GM23338 (cell line): ENCODE measurements around the gene POLG2. TPM values are rescaled to one million over a fixed set of nuclear protein-coding genes. Genes with fewer than 3 reads are reported as not detected.

ENCODE experiments used
- ATAC-seq: fragments of 200-7000 bp; cut with Tn5 transposase; 3 replicates; pipeline ENCODE4 v1.9.1; 2020
- DNase-seq: peaks from one replicate; pipeline ENCODE4 v3.0.0-alpha.2; 2015; ENCODE audit warnings: low spot score
- H2AFZ ChIP-seq: fragments of 200-600 bp; sonication (generic); 2 replicates; pipeline ENCODE4 v1.8.0; 2016; ENCODE audit warnings: antibody characterized with exemption, mild to moderate bottlenecking, moderate library complexity
- H3F3A ChIP-seq: fragments of 200-600 bp; sonication (generic); replicated peaks from 2 replicates; pipeline ENCODE4 v1.8.0; 2017; ENCODE audit warnings: antibody characterized with exemption, mixed run types, low read depth
- H3K27ac ChIP-seq: fragments of 200-600 bp; sonication (generic); 2 replicates; pipeline ENCODE4 v1.6.1; 2016; ENCODE audit warnings: low read depth
- H3K27me3 ChIP-seq: fragments of 200-600 bp; sonication (generic); 2 replicates; pipeline ENCODE4 v1.8.0; 2016; ENCODE audit warnings: mild to moderate bottlenecking, mixed run types, moderate library complexity; ENCODE audit not compliant: insufficient read depth
- H3K36me3 ChIP-seq: fragments of 200-600 bp; sonication (generic); 2 replicates; pipeline ENCODE4 v1.8.0; 2016; ENCODE audit warnings: mild to moderate bottlenecking; ENCODE audit not compliant: insufficient read depth
- H3K4me1 ChIP-seq: fragments of 200-600 bp; sonication (generic); 2 replicates; pipeline ENCODE4 v1.8.0; 2016; ENCODE audit warnings: mild to moderate bottlenecking, moderate library complexity; ENCODE audit not compliant: insufficient read depth
- H3K4me2 ChIP-seq: fragments of 200-600 bp; sonication (generic); 2 replicates; pipeline ENCODE4 v1.7.1; 2017; ENCODE audit warnings: mixed run types
- H3K4me3 ChIP-seq: fragments of 200-600 bp; sonication (generic); 2 replicates; pipeline ENCODE4 v1.6.1; 2016; ENCODE audit warnings: mixed run types
- H3K79me2 ChIP-seq: fragments of 200-600 bp; sonication (generic); replicated peaks from 2 replicates; pipeline ENCODE4 v1.8.0; 2017; ENCODE audit warnings: mild to moderate bottlenecking; ENCODE audit not compliant: insufficient read depth
- H3K9me2 ChIP-seq: fragments of 200-600 bp; sonication (generic); 2 replicates; pipeline ENCODE4 v1.8.0; 2017; ENCODE audit not compliant: insufficient read depth
- H4K20me1 ChIP-seq: fragments of 200-600 bp; sonication (generic); replicated peaks from 2 replicates; pipeline ENCODE4 v1.8.0; 2017; ENCODE audit warnings: mild to moderate bottlenecking; ENCODE audit not compliant: insufficient read depth
- H3K27ac Mint-ChIP-seq: 2 replicates; pipeline ENCODE4 v1.8.0; 2020; ENCODE audit warnings: inconsistent platforms, mild to moderate bottlenecking, moderate library complexity, mixed read lengths
- H3K27me3 Mint-ChIP-seq: 3 replicates; pipeline ENCODE4 v1.8.0; 2022; ENCODE audit warnings: low read depth, mild to moderate bottlenecking, moderate library complexity, mixed read lengths, inconsistent platforms; ENCODE audit not compliant: insufficient read depth, poor library complexity
- H3K36me3 Mint-ChIP-seq: 3 replicates; pipeline ENCODE4 v1.8.0; 2021; ENCODE audit warnings: low read depth, mild to moderate bottlenecking, inconsistent platforms, moderate library complexity, mixed read lengths
- H3K4me1 Mint-ChIP-seq: 3 replicates; pipeline ENCODE4 v1.8.0; 2020; ENCODE audit warnings: mild to moderate bottlenecking, inconsistent platforms, mixed read lengths
- H3K4me3 Mint-ChIP-seq: 3 replicates; pipeline ENCODE4 v1.8.0; 2021; ENCODE audit warnings: moderate library complexity, mild to moderate bottlenecking, inconsistent platforms, mixed read lengths
- H3K9me3 Mint-ChIP-seq: 3 replicates; pipeline ENCODE4 v1.8.0; 2020; ENCODE audit warnings: moderate library complexity, mild to moderate bottlenecking, inconsistent platforms, mixed read lengths
- CREB1 ChIP-seq: fragments of 250-450 bp; sonication (Bioruptor Pico); IDR thresholded peaks from 2 replicates; pipeline ENCODE4 v1.5.0; 2020; ENCODE audit warnings: low read depth, mild to moderate bottlenecking, moderate library complexity
- EZH2 ChIP-seq: fragments of 200-600 bp; sonication (generic); IDR thresholded peaks from one replicate; pipeline ENCODE4 v1.8.0; 2017; ENCODE audit warnings: antibody characterized with exemption, mild to moderate bottlenecking, low read depth; ENCODE audit not compliant: unreplicated experiment
- EZH2phosphoT487 ChIP-seq: fragments of 200-600 bp; sonication (generic); IDR thresholded peaks from one replicate; pipeline ENCODE4 v1.8.1; 2018; ENCODE audit warnings: antibody characterized with exemption; ENCODE audit not compliant: unreplicated experiment
- JUNB ChIP-seq: IDR thresholded peaks from one replicate; pipeline ENCODE4 v1.6.1; 2016; ENCODE audit warnings: antibody characterized with exemption; ENCODE audit not compliant: unreplicated experiment
- NANOG ChIP-seq: IDR thresholded peaks from 2 replicates; pipeline ENCODE4 v1.6.1; 2016; ENCODE audit warnings: antibody characterized with exemption, borderline replicate concordance
- POLR2AphosphoS5 ChIP-seq: IDR thresholded peaks from 2 replicates; pipeline ENCODE4 v1.6.1; 2016; ENCODE audit warnings: antibody characterized with exemption, low read depth
- STAT1 ChIP-seq: IDR thresholded peaks from one replicate; pipeline ENCODE4 v1.6.1; 2016; ENCODE audit warnings: antibody characterized with exemption; ENCODE audit not compliant: unreplicated experiment
- ZNF114 ChIP-seq: fragments of 250-450 bp; sonication (Bioruptor Pico); IDR thresholded peaks from 2 replicates; pipeline ENCODE4 v1.5.0; 2020; ENCODE audit warnings: mild to moderate bottlenecking, moderate library complexity
- ZNF331 ChIP-seq: fragments of 250-450 bp; sonication (Bioruptor Pico); IDR thresholded peaks from 2 replicates; pipeline ENCODE4 v1.5.0; 2020; ENCODE audit warnings: low read depth, mild to moderate bottlenecking, moderate library complexity
- polyA plus RNA-seq: library from polyadenylated mRNA; unstranded; fragments of >200 nt; fragmentation: Nextera tagmentation; extraction: Ambion mirVana; gene quantifications from 2 replicates; pipeline ENCODE4 v1.2.1, GENCODE V29; 2016
- total RNA-seq: library from RNA; depleted of rRNA; stranded (reverse); fragments of >200 nt; shearing (Covaris generic); gene quantifications from 2 replicates; pipeline ENCODE4 v1.2.3, GENCODE V29; 2014
- TF ChIP-seq, protein P1 (sequence below): IDR thresholded peaks from 2 replicates; pipeline ENCODE4 v1.6.1; 2016; ENCODE audit warnings: antibody characterized with exemption
- TF ChIP-seq, protein P2 (sequence below), 2 experiments: fragments of 200-600 bp in 1 of 2; sonication (generic) in 1 of 2; conservative IDR thresholded peaks; 2 replicates each; pipeline versions ENCODE4 v1.5.1 to v1.6.1; 2016 to 2017; ENCODE audit warnings: antibody characterized with exemption in 2 of 2, low read depth in 2 of 2, mild to moderate bottlenecking in 2 of 2, moderate library complexity in 1 of 2
- TF ChIP-seq, protein P3 (sequence below): fragments of 250-450 bp; sonication (Bioruptor Pico); IDR thresholded peaks from 2 replicates; pipeline ENCODE4 v1.5.0; 2020; ENCODE audit warnings: mild to moderate bottlenecking, moderate library complexity
- TF ChIP-seq, protein P4 (sequence below): IDR thresholded peaks from one replicate; pipeline ENCODE4 v1.6.1; 2018; ENCODE audit warnings: antibody characterized with exemption; ENCODE audit not compliant: unreplicated experiment

POLG2 gene
- total and polyA plus RNA-seq, 2 experiments from 2014 or later = 20.2 to 28.0 TPM

DNA sequence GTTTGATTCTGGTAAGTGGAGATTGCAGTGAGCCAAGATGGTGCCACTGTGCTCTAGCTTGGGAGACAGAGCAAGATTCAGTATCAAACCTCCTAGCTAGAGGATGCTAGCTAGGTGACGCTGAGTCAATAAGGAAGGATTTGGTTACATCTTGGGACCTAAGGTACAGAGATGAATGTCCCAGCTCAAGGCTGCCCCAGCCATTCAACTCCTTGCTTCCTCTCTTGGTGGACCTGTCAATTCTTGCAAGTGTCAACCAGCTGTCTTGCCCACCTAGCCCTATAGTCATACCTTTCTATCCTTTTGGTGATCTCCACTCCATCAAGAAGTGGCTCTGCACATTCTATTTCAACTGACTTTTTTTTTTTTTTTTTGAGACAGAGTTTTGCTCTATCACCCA is 49.3 kb downstream of the POLG2 start:
- no peak overlapping the region for H3K4me3 ChIP-seq
- H3K27ac ChIP-seq = no peak overlapping the region
- H4K20me1 ChIP-seq = no peaks in the 10 kb centered on the region
- ATAC-seq (no peak), DNase-seq (no peak)
- Mint-ChIP-seq H3K9me3 (no peaks in the 10 kb centered on the region; the same call in 1 of the 3 replicates), H3K36me3 (no peaks in the 10 kb centered on the region), H3K27me3 (peaks cover 2% of the 10 kb centered on the region), H3K4me3 (no peak overlapping the region), H3K4me1 (peaks cover 2% of the 10 kb centered on the region; the same call in 1 of the 3 replicates), H3K27ac (no peak overlapping the region)
- H3K4me1 ChIP-seq = no peaks in the 10 kb centered on the region
- no peaks in the 10 kb centered on the region for H3K27me3 ChIP-seq
- TF ChIP-seq EZH2 (no peak), ZNF331 (no peak), POLR2AphosphoS5 (no peak), CREB1 (CRISPR knock-in tag) (no peak), ZNF114 (no peak), EZH2phosphoT487 (no peak), JUNB (no peak), STAT1 (no peak), NANOG (no peak)
- TF ChIP-seq, protein P1, sequence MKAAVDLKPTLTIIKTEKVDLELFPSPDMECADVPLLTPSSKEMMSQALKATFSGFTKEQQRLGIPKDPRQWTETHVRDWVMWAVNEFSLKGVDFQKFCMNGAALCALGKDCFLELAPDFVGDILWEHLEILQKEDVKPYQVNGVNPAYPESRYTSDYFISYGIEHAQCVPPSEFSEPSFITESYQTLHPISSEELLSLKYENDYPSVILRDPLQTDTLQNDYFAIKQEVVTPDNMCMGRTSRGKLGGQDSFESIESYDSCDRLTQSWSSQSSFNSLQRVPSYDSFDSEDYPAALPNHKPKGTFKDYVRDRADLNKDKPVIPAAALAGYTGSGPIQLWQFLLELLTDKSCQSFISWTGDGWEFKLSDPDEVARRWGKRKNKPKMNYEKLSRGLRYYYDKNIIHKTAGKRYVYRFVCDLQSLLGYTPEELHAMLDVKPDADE = no peak
- TF ChIP-seq, protein P2, sequence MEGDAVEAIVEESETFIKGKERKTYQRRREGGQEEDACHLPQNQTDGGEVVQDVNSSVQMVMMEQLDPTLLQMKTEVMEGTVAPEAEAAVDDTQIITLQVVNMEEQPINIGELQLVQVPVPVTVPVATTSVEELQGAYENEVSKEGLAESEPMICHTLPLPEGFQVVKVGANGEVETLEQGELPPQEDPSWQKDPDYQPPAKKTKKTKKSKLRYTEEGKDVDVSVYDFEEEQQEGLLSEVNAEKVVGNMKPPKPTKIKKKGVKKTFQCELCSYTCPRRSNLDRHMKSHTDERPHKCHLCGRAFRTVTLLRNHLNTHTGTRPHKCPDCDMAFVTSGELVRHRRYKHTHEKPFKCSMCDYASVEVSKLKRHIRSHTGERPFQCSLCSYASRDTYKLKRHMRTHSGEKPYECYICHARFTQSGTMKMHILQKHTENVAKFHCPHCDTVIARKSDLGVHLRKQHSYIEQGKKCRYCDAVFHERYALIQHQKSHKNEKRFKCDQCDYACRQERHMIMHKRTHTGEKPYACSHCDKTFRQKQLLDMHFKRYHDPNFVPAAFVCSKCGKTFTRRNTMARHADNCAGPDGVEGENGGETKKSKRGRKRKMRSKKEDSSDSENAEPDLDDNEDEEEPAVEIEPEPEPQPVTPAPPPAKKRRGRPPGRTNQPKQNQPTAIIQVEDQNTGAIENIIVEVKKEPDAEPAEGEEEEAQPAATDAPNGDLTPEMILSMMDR (conservative IDR thresholded peaks at IDR 0.05; ENCODE audit: low read depth in 2 of 2) = no peak
- TF ChIP-seq, protein P3, sequence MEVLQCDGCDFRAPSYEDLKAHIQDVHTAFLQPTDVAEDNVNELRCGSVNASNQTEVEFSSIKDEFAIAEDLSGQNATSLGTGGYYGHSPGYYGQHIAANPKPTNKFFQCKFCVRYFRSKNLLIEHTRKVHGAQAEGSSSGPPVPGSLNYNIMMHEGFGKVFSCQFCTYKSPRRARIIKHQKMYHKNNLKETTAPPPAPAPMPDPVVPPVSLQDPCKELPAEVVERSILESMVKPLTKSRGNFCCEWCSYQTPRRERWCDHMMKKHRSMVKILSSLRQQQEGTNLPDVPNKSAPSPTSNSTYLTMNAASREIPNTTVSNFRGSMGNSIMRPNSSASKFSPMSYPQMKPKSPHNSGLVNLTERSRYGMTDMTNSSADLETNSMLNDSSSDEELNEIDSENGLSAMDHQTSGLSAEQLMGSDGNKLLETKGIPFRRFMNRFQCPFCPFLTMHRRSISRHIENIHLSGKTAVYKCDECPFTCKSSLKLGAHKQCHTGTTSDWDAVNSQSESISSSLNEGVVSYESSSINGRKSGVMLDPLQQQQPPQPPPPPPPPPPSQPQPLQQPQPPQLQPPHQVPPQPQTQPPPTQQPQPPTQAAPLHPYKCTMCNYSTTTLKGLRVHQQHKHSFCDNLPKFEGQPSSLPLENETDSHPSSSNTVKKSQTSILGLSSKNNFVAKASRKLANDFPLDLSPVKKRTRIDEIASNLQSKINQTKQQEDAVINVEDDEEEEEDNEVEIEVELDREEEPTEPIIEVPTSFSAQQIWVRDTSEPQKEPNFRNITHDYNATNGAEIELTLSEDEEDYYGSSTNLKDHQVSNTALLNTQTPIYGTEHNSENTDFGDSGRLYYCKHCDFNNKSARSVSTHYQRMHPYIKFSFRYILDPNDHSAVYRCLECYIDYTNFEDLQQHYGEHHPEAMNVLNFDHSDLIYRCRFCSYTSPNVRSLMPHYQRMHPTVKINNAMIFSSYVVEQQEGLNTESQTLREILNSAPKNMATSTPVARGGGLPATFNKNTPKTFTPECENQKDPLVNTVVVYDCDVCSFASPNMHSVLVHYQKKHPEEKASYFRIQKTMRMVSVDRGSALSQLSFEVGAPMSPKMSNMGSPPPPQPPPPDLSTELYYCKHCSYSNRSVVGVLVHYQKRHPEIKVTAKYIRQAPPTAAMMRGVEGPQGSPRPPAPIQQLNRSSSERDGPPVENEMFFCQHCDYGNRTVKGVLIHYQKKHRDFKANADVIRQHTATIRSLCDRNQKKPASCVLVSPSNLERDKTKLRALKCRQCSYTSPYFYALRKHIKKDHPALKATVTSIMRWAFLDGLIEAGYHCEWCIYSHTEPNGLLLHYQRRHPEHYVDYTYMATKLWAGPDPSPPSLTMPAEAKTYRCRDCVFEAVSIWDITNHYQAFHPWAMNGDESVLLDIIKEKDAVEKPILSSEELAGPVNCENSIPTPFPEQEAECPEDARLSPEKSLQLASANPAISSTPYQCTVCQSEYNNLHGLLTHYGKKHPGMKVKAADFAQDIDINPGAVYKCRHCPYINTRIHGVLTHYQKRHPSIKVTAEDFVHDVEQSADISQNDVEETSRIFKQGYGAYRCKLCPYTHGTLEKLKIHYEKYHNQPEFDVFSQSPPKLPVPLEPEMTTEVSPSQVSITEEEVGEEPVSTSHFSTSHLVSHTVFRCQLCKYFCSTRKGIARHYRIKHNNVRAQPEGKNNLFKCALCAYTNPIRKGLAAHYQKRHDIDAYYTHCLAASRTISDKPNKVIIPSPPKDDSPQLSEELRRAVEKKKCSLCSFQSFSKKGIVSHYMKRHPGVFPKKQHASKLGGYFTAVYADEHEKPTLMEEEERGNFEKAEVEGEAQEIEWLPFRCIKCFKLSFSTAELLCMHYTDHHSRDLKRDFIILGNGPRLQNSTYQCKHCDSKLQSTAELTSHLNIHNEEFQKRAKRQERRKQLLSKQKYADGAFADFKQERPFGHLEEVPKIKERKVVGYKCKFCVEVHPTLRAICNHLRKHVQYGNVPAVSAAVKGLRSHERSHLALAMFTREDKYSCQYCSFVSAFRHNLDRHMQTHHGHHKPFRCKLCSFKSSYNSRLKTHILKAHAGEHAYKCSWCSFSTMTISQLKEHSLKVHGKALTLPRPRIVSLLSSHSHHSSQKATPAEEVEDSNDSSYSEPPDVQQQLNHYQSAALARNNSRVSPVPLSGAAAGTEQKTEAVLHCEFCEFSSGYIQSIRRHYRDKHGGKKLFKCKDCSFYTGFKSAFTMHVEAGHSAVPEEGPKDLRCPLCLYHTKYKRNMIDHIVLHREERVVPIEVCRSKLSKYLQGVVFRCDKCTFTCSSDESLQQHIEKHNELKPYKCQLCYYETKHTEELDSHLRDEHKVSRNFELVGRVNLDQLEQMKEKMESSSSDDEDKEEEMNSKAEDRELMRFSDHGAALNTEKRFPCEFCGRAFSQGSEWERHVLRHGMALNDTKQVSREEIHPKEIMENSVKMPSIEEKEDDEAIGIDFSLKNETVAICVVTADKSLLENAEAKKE = no peak
- TF ChIP-seq, protein P4, sequence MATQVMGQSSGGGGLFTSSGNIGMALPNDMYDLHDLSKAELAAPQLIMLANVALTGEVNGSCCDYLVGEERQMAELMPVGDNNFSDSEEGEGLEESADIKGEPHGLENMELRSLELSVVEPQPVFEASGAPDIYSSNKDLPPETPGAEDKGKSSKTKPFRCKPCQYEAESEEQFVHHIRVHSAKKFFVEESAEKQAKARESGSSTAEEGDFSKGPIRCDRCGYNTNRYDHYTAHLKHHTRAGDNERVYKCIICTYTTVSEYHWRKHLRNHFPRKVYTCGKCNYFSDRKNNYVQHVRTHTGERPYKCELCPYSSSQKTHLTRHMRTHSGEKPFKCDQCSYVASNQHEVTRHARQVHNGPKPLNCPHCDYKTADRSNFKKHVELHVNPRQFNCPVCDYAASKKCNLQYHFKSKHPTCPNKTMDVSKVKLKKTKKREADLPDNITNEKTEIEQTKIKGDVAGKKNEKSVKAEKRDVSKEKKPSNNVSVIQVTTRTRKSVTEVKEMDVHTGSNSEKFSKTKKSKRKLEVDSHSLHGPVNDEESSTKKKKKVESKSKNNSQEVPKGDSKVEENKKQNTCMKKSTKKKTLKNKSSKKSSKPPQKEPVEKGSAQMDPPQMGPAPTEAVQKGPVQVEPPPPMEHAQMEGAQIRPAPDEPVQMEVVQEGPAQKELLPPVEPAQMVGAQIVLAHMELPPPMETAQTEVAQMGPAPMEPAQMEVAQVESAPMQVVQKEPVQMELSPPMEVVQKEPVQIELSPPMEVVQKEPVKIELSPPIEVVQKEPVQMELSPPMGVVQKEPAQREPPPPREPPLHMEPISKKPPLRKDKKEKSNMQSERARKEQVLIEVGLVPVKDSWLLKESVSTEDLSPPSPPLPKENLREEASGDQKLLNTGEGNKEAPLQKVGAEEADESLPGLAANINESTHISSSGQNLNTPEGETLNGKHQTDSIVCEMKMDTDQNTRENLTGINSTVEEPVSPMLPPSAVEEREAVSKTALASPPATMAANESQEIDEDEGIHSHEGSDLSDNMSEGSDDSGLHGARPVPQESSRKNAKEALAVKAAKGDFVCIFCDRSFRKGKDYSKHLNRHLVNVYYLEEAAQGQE = no peak
- H3K36me3 ChIP-seq = no peaks in the 10 kb centered on the region
- H3K9me2 ChIP-seq = no peaks in the 10 kb centered on the region
- no peaks in the 10 kb centered on the region for H3F3A ChIP-seq
- H3K4me2 ChIP-seq = no peak overlapping the region
- no peak overlapping the region for H2AFZ ChIP-seq
- H3K79me2 ChIP-seq = no peaks in the 10 kb centered on the region
